ENCODE results near the gene PTPN23.

The PTPN23 gene

GRCh38 chr3:47380026-47380600 lies 708 bp upstream of the PTPN23 start:
- ATAC-seq = no peak
- TF ChIP-seq TSHZ2 (CRISPR knock-in tag; IDR thresholded peaks at IDR 0.05) (no peak), ZNF565 (CRISPR knock-in tag; conservative IDR thresholded peaks at IDR 0.05; ENCODE audit: low read depth) (no peak), TCF4 (CRISPR knock-in tag; IDR thresholded peaks at IDR 0.05; ENCODE audit: borderline replicate concordance) (no peak), SNAI2 (CRISPR knock-in tag; IDR thresholded peaks at IDR 0.05) (no peak), ZNF70 (CRISPR knock-in tag; IDR thresholded peaks at IDR 0.05) (no peak), POU6F1 (CRISPR knock-in tag; IDR thresholded peaks at IDR 0.05; ENCODE audit: borderline replicate concordance, low read depth) (no peak), OSR1 (CRISPR knock-in tag; IDR thresholded peaks at IDR 0.05) (no peak), ZNF8 (CRISPR knock-in tag; IDR thresholded peaks at IDR 0.05) (no peak), ZFP30 (CRISPR knock-in tag; IDR thresholded peaks at IDR 0.05) (no peak), CSRNP3 (CRISPR knock-in tag; IDR thresholded peaks at IDR 0.05) (no peak), RARB (CRISPR knock-in tag; IDR thresholded peaks at IDR 0.05) (no peak)

- no peak for TF ChIP-seq PATZ1 (CRISPR knock-in tag; IDR thresholded peaks at IDR 0.05; ENCODE audit: borderline replicate concordance)
- TF ChIP-seq CSDC2 (CRISPR knock-in tag; IDR thresholded peaks at IDR 0.05) = no peak
- TF ChIP-seq TOX (CRISPR knock-in tag; IDR thresholded peaks at IDR 0.05; ENCODE audit: borderline replicate concordance) = no peak
- TF ChIP-seq CSRNP3 (CRISPR knock-in tag; IDR thresholded peaks at IDR 0.05) = no peak
- TF ChIP-seq CREB5 (CRISPR knock-in tag; IDR thresholded peaks at IDR 0.05; ENCODE audit: low read depth) = no peak
- no peak for TF ChIP-seq ZC3H10 (CRISPR knock-in tag; IDR thresholded peaks at IDR 0.05)
- no peak for TF ChIP-seq SNAI2 (CRISPR knock-in tag; IDR thresholded peaks at IDR 0.05)
- TF ChIP-seq TCF4 (CRISPR knock-in tag; IDR thresholded peaks at IDR 0.05; ENCODE audit: borderline replicate concordance) = no peak
- TF ChIP-seq ZNF565 (CRISPR knock-in tag; conservative IDR thresholded peaks at IDR 0.05; ENCODE audit: low read depth) = no peak
- no peak for TF ChIP-seq RARB (CRISPR knock-in tag; IDR thresholded peaks at IDR 0.05)
- TF ChIP-seq ZNF8 (CRISPR knock-in tag; IDR thresholded peaks at IDR 0.05) = no peak
- no peak for TF ChIP-seq ISL1 (CRISPR knock-in tag; IDR thresholded peaks at IDR 0.05)
- TF ChIP-seq ESRRG (CRISPR knock-in tag; IDR thresholded peaks at IDR 0.05) = no peak
- TF ChIP-seq TSHZ2 (CRISPR knock-in tag; IDR thresholded peaks at IDR 0.05) = no peak
- TF ChIP-seq GLIS3 (CRISPR knock-in tag; IDR thresholded peaks at IDR 0.05) = no peak
- no peak for TF ChIP-seq ZNF70 (CRISPR knock-in tag; IDR thresholded peaks at IDR 0.05)
- peak; percentile 89 for ATAC-seq
Measured at GRCh38 chr3:47381317-47382157, 716 bp downstream of the PTPN23 start.
